ENCODE results near the gene BICD1.

- TF ChIP-seq CTCF (IDR thresholded peaks at IDR 0.05 in 8 of 11, conservative IDR thresholded peaks at IDR 0.05 in 3 of 11) (peak in 9 of 11 experiments; percentile 23 to 58 (median 50)), POLR2A (IDR thresholded peaks at IDR 0.05) (no peak), POLR2AphosphoS5 (IDR thresholded peaks at IDR 0.05) (no peak)
Measured at GRCh38 chr12:32302218-32303173, 195.8 kb downstream of the BICD1 start.

Measured in spleen (tissue), 7 donors.